OCI-LY3 (cell line): ENCODE data around the gene SYNE2.

Experiments used
- H2AFZ ChIP-seq: fragments of 200-600, 300-600 bp; shearing (Covaris generic); 2 replicates; pipeline ENCODE4 v1.6.0; 2014; ENCODE audit warnings: antibody characterized with exemption, low read depth, low read length
- H3K27ac ChIP-seq: fragments of 200-600, 300-600 bp; sonication (generic); 2 replicates; pipeline ENCODE4 v1.5.1; 2014; ENCODE audit warnings: mild to moderate bottlenecking, low read length, moderate library complexity, mixed read lengths
- H3K27me3 ChIP-seq: fragments of 200-600, 300-600 bp; sonication (generic); 2 replicates; pipeline ENCODE4 v1.6.1; 2014; ENCODE audit warnings: low read depth, low read length, mixed read lengths
- H3K36me3 ChIP-seq: fragments of 200-600, 300-600 bp; sonication (generic); replicated peaks from 2 replicates; pipeline ENCODE3; 2014; ENCODE audit warnings: low read depth, low read length, mixed read lengths
- H3K4me1 ChIP-seq: fragments of 300-600, 200-600 bp; sonication (generic); 2 replicates; pipeline ENCODE4 v1.6.1; 2014; ENCODE audit warnings: low read length, mixed read lengths
- H3K4me2 ChIP-seq: fragments of 200-600, 300-600 bp; sonication (generic); 2 replicates; pipeline ENCODE4 v1.6.1; 2014; ENCODE audit warnings: low read length, mixed read lengths
- H3K4me3 ChIP-seq: fragments of 300-600, 200-600 bp; sonication (generic); 2 replicates; pipeline ENCODE4 v1.5.1; 2014; ENCODE audit warnings: antibody characterized with exemption, mild to moderate bottlenecking, low read length, moderate library complexity
- H3K79me2 ChIP-seq: fragments of 300-600, 200-600 bp; shearing (Covaris generic); 2 replicates; pipeline ENCODE4 v1.6.1; 2014; ENCODE audit warnings: mild to moderate bottlenecking, low read length, mixed read lengths
- H3K9ac ChIP-seq: fragments of 300-600, 200-600 bp; shearing (Covaris generic); 2 replicates; pipeline ENCODE4 v1.6.0; 2014; ENCODE audit warnings: mild to moderate bottlenecking, low read length, moderate library complexity
- H3K9me3 ChIP-seq: fragments of 200-600, 300-600 bp; shearing (Covaris generic); 2 replicates; pipeline ENCODE4 v1.6.1; 2014; ENCODE audit warnings: low read length, mixed read lengths; ENCODE audit not compliant: insufficient read depth
- H4K20me1 ChIP-seq: fragments of 200-600, 300-600 bp; sonication (generic); 2 replicates; pipeline ENCODE4 v1.6.1; 2016; ENCODE audit warnings: low read length, mixed read lengths; ENCODE audit not compliant: insufficient read depth
- EZH2phosphoT487 ChIP-seq: fragments of 200-600 bp; shearing (Covaris generic); IDR thresholded peaks from 2 replicates; pipeline ENCODE4 v1.6.1; 2018; ENCODE audit warnings: antibody characterized with exemption, mixed run types, low read depth
- TF ChIP-seq, protein P1 (sequence below): fragments of 200-600, 300-600 bp; sonication (generic); IDR thresholded peaks from 2 replicates; pipeline ENCODE4 v1.5.1; 2014; ENCODE audit warnings: antibody characterized with exemption, low read length, low read depth

SYNE2 gene

DNA sequence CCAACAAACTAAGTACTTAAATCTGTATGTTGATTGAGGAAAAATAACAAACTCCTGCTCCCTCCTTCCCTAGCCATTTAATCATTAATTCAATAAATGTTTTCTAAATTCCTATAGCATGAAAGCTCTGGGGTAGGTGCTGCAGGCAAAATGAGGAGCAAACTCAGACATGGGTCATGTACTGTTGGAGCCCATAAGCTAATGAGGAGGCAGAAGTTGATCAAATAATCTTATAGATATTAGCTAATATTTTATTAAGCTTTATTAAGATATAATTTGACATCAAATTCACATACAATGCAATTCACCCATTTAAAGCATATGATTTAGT lies 70.6 kb downstream of the SYNE2 start:
- Histone ChIP-seq H3K27ac (no peak overlapping the region), H3K9ac (no peak overlapping the region)

GRCh38 chr14:63924375-63924774 lies 71.6 kb downstream of the SYNE2 start:
- Histone ChIP-seq H3K27ac (no peak overlapping the region), H3K9me3 (no peaks in the 10 kb centered on the region), H3K36me3 (no peaks in the 10 kb centered on the region), H3K4me3 (no peak overlapping the region), H2AFZ (no peak overlapping the region), H3K4me2 (no peak overlapping the region), H3K79me2 (no peaks in the 10 kb centered on the region), H4K20me1 (no peaks in the 10 kb centered on the region), H3K9ac (no peak overlapping the region), H3K4me1 (no peaks in the 10 kb centered on the region), H3K27me3 (no peaks in the 10 kb centered on the region)
- TF ChIP-seq EZH2phosphoT487, result no peak
- TF ChIP-seq, protein P1, sequence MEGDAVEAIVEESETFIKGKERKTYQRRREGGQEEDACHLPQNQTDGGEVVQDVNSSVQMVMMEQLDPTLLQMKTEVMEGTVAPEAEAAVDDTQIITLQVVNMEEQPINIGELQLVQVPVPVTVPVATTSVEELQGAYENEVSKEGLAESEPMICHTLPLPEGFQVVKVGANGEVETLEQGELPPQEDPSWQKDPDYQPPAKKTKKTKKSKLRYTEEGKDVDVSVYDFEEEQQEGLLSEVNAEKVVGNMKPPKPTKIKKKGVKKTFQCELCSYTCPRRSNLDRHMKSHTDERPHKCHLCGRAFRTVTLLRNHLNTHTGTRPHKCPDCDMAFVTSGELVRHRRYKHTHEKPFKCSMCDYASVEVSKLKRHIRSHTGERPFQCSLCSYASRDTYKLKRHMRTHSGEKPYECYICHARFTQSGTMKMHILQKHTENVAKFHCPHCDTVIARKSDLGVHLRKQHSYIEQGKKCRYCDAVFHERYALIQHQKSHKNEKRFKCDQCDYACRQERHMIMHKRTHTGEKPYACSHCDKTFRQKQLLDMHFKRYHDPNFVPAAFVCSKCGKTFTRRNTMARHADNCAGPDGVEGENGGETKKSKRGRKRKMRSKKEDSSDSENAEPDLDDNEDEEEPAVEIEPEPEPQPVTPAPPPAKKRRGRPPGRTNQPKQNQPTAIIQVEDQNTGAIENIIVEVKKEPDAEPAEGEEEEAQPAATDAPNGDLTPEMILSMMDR, result no peak

More for the DNA sequence above, 70.6 kb downstream of the SYNE2 start:
- Histone ChIP-seq H2AFZ (no peak overlapping the region), H3K4me2 (no peak overlapping the region), H3K9me3 (no peaks in the 10 kb centered on the region), H3K4me1 (no peaks in the 10 kb centered on the region), H3K79me2 (no peaks in the 10 kb centered on the region), H3K4me3 (no peak overlapping the region), H3K36me3 (no peaks in the 10 kb centered on the region), H3K27me3 (no peaks in the 10 kb centered on the region), H4K20me1 (no peaks in the 10 kb centered on the region)
- TF ChIP-seq, protein P1, result no peak
- TF ChIP-seq EZH2phosphoT487, result no peak

GRCh38 chr14:63926641-63927040 lies 73.8 kb downstream of the SYNE2 start:
- Histone ChIP-seq H3K9me3 (no peaks in the 10 kb centered on the region), H3K4me2 (no peak overlapping the region), H3K36me3 (no peaks in the 10 kb centered on the region), H3K27ac (no peak overlapping the region), H3K27me3 (no peaks in the 10 kb centered on the region), H3K9ac (no peak overlapping the region), H3K4me1 (no peaks in the 10 kb centered on the region), H3K4me3 (no peak overlapping the region), H2AFZ (no peak overlapping the region), H3K79me2 (no peaks in the 10 kb centered on the region), H4K20me1 (no peaks in the 10 kb centered on the region)
- TF ChIP-seq, protein P1, result no peak
- no peak for TF ChIP-seq EZH2phosphoT487

GRCh38 chr14:63928744-63929174 lies 76.0 kb downstream of the SYNE2 start:
- TF ChIP-seq, protein P1, result no peak
- no peak for TF ChIP-seq EZH2phosphoT487
- Histone ChIP-seq H3K4me2 (no peak overlapping the region), H3K79me2 (no peaks in the 10 kb centered on the region), H2AFZ (no peak overlapping the region), H3K27me3 (no peaks in the 10 kb centered on the region), H3K27ac (no peak overlapping the region), H3K9me3 (no peaks in the 10 kb centered on the region), H3K9ac (no peak overlapping the region), H3K4me1 (peaks cover 4% of the 10 kb centered on the region; the same call in 1 of the 2 replicates), H3K4me3 (no peak overlapping the region), H3K36me3 (no peaks in the 10 kb centered on the region), H4K20me1 (no peaks in the 10 kb centered on the region)
